Measurements from ENCODE around the gene AQP1. TPM values are rescaled to one million over a fixed set of nuclear protein-coding genes. Genes with fewer than 3 reads are reported as not detected.

Gene AQP1
- total RNA-seq, 3 donors from 2014 or later (not counting 1 experiment from before 2014, with no cell fraction given) = 0.50 to 1.4 TPM; not detected in 1

GRCh38 chr7:30971840-30972563, 60.3 kb downstream of the AQP1 start:
- no peak overlapping the region for H3K27ac Mint-ChIP-seq
- H3K27me3 ChIP-seq (ENCODE audit: control insufficient read depth, insufficient read depth, low read length) = no peaks in the 10 kb centered on the region
- no peak for TF ChIP-seq CTCF (IDR thresholded peaks at IDR 0.05)
- no peak overlapping the region for H3K4me3 ChIP-seq (ENCODE audit: low read length)
- intact Hi-C loops (cut with micrococcal nuclease) = no loop called here
- WGBS (ENCODE audit: insufficient coverage) = 55% methylated on average over 15 of the region's 15 CpGs
- DNase-seq (no peak), ATAC-seq (no peak)
- H3K4me1 ChIP-seq (ENCODE audit: control insufficient read depth, insufficient read depth, low read length) = peaks cover 6% of the 10 kb centered on the region
- H3K27me3 Mint-ChIP-seq (ENCODE audit: low read depth in 2 of 2) = peaks cover 7 to 17% of the 10 kb centered on the region in 2 donors
- H3K36me3 Mint-ChIP-seq = no peaks in the 10 kb centered on the region
- H3K4me1 Mint-ChIP-seq = peaks cover 0 to 5% of the 10 kb centered on the region in 2 donors
- no peak overlapping the region for H3K4me3 Mint-ChIP-seq
- H3K9me3 ChIP-seq (ENCODE audit: control insufficient read depth, insufficient read depth, low read length) = no peaks in the 10 kb centered on the region
- no peaks in the 10 kb centered on the region for H3K36me3 ChIP-seq (ENCODE audit: control insufficient read depth, insufficient read depth, low read length)
- no peak overlapping the region for H3K27ac ChIP-seq (ENCODE audit: low read length)
- H3K9me3 Mint-ChIP-seq = no peaks in the 10 kb centered on the region

GRCh38 chr7:30973292-30973691, 61.6 kb downstream of the AQP1 start:
- H3K4me1 Mint-ChIP-seq = peaks cover 0 to 5% of the 10 kb centered on the region in 2 donors
- peaks cover 2% of the 10 kb centered on the region for H3K27me3 ChIP-seq (ENCODE audit: control insufficient read depth, insufficient read depth, low read length)
- no peak for DNase-seq
- no peaks in the 10 kb centered on the region for H3K9me3 ChIP-seq (ENCODE audit: control insufficient read depth, insufficient read depth, low read length)
- H3K4me3 Mint-ChIP-seq = no peak overlapping the region
- no peaks in the 10 kb centered on the region for H3K9me3 Mint-ChIP-seq
- no peak for ATAC-seq
- H3K27ac ChIP-seq (ENCODE audit: low read length) = no peak overlapping the region
- H3K4me3 ChIP-seq (ENCODE audit: low read length) = no peak overlapping the region
- no peak for TF ChIP-seq CTCF (IDR thresholded peaks at IDR 0.05)
- WGBS (ENCODE audit: insufficient coverage) = 81% methylated on average over 3 of the region's 3 CpGs
- H3K36me3 Mint-ChIP-seq = no peaks in the 10 kb centered on the region
- H3K27me3 Mint-ChIP-seq (ENCODE audit: low read depth in 2 of 2) = peaks cover under 1 to 17% of the 10 kb centered on the region in 2 donors
- no peaks in the 10 kb centered on the region for H3K36me3 ChIP-seq (ENCODE audit: control insufficient read depth, insufficient read depth, low read length)
- intact Hi-C loops (cut with micrococcal nuclease) = no loop called here
- H3K4me1 ChIP-seq (ENCODE audit: control insufficient read depth, insufficient read depth, low read length) = peaks cover 6% of the 10 kb centered on the region
- no peak overlapping the region for H3K27ac Mint-ChIP-seq

GRCh38 chr7:30973791-30974604, 62.3 kb downstream of the AQP1 start:
- H3K36me3 Mint-ChIP-seq = no peaks in the 10 kb centered on the region
- WGBS (ENCODE audit: insufficient coverage) = 93% methylated on average over 16 of the region's 18 CpGs
- Histone ChIP-seq H3K27me3 (ENCODE audit: control insufficient read depth, insufficient read depth, low read length) (peaks cover 2% of the 10 kb centered on the region), H3K27ac (ENCODE audit: low read length) (no peak overlapping the region), H3K36me3 (ENCODE audit: control insufficient read depth, insufficient read depth, low read length) (no peaks in the 10 kb centered on the region), H3K4me3 (ENCODE audit: low read length) (no peak overlapping the region), H3K9me3 (ENCODE audit: control insufficient read depth, insufficient read depth, low read length) (no peaks in the 10 kb centered on the region), H3K4me1 (ENCODE audit: control insufficient read depth, insufficient read depth, low read length) (peaks cover 6% of the 10 kb centered on the region)
- ATAC-seq = no peak
- DNase-seq = no peak
- peaks cover 0 to 20% of the 10 kb centered on the region in 2 donors for H3K27me3 Mint-ChIP-seq (ENCODE audit: low read depth in 2 of 2)
- no peak for TF ChIP-seq CTCF (IDR thresholded peaks at IDR 0.05)
- no peak overlapping the region for H3K4me3 Mint-ChIP-seq
- no peaks in the 10 kb centered on the region for H3K9me3 Mint-ChIP-seq
- H3K27ac Mint-ChIP-seq = peak overlapping the region in 1 of 2 donors; percentile 56
- peaks cover 0 to 5% of the 10 kb centered on the region in 2 donors for H3K4me1 Mint-ChIP-seq
- intact Hi-C loops (cut with micrococcal nuclease) = no loop called here
